Epithelial cell of esophagus (primary cell): ENCODE data around the gene LCN10.

ENCODE experiments used
- DNase-seq: peaks from one replicate; pipeline ENCODE4 v3.0.0; 2010; ENCODE audit warnings: low read depth
- H3K4me3 ChIP-seq: 2 replicates; pipeline ENCODE4 v1.5.1; 2011; ENCODE audit warnings: mild to moderate bottlenecking, low read length, control low read depth
- TF ChIP-seq, protein P1 (sequence below): IDR thresholded peaks from 2 replicates; pipeline ENCODE4 v1.5.1; 2011; ENCODE audit warnings: low read depth, mild to moderate bottlenecking, low read length, control low read depth, inconsistent platforms; ENCODE audit not compliant: insufficient read depth; ENCODE audit errors: missing control alignments

LCN10 gene

DNA sequence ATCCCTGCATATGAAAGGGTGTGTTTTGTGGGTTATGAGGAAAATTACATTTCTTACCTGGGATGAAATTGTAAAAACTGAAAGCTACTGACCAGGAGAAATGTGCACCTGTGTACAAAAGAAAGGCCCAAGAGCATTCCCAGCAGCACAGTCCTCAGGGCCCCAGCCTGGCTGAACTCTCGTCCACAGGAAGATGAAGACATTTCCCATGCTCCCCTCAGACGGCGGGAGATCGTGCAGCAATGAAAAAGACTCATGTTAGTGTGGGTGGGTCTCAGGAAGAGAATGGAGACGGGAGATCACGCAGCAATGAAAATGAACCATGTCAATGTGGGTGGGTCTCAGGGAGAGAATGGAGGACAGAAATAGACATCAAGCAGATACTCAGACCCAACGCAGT, 34.2 kb upstream of the LCN10 start:
- H3K4me3 ChIP-seq = no peak overlapping the region
- no peak for DNase-seq
- TF ChIP-seq, protein P1, sequence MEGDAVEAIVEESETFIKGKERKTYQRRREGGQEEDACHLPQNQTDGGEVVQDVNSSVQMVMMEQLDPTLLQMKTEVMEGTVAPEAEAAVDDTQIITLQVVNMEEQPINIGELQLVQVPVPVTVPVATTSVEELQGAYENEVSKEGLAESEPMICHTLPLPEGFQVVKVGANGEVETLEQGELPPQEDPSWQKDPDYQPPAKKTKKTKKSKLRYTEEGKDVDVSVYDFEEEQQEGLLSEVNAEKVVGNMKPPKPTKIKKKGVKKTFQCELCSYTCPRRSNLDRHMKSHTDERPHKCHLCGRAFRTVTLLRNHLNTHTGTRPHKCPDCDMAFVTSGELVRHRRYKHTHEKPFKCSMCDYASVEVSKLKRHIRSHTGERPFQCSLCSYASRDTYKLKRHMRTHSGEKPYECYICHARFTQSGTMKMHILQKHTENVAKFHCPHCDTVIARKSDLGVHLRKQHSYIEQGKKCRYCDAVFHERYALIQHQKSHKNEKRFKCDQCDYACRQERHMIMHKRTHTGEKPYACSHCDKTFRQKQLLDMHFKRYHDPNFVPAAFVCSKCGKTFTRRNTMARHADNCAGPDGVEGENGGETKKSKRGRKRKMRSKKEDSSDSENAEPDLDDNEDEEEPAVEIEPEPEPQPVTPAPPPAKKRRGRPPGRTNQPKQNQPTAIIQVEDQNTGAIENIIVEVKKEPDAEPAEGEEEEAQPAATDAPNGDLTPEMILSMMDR = no peak

DNA sequence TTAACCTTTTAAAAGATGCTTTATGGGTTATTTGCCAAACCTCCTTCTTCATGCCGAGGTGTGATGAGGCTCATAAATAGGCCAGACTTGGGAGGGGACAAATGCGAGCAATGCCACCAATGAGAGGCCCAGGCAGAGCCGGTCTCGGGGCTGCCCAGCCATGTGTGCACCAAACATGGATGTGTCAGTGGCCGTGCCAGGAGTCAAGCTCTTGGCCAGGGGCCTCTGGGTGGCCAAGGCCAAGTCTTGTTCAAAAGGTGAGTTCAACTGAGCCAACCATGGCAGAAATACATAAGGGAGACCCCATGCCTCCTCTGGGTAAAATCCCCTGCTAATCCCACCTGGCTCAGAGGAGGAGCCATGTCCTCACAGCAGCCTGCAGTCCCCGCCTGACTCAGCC, 32.5 kb upstream of the LCN10 start:
- H3K4me3 ChIP-seq = no peak overlapping the region
- no peak for DNase-seq

DNA sequence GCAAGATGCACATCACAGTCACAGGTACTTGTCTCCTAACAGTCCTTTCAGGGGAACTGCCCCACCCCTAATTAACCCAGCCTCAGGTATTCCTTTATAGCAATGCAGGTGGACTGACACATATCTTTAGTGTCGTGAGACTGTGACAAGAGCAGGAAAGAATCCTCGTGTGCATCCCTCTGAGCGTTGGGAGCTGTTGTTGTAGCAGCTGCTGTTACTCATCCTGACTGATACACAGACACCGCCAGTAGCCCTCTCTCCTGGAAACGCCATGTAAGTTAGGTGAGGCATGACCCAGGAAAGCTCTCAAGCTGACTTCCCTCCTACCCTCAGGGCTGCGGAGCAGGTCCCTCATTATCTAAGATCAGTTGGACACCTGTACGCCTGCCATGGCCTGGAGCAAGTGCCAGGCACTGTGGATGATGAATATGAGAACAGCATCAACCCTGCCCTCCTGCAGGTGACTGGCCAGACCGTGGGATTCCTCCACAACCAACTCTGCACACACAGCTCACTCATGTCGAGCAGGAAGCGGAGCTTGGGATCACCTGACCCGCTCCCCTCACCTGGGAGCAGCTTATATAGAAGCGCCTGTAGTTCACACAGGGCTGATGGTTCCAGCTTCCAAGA, 31.8 kb upstream of the LCN10 start:
- DNase-seq = no peak
- H3K4me3 ChIP-seq = no peak overlapping the region
- TF ChIP-seq, protein P1 = no peak

More for the DNA sequence above, 32.5 kb upstream of the LCN10 start:
- TF ChIP-seq, protein P1 = no peak

DNA sequence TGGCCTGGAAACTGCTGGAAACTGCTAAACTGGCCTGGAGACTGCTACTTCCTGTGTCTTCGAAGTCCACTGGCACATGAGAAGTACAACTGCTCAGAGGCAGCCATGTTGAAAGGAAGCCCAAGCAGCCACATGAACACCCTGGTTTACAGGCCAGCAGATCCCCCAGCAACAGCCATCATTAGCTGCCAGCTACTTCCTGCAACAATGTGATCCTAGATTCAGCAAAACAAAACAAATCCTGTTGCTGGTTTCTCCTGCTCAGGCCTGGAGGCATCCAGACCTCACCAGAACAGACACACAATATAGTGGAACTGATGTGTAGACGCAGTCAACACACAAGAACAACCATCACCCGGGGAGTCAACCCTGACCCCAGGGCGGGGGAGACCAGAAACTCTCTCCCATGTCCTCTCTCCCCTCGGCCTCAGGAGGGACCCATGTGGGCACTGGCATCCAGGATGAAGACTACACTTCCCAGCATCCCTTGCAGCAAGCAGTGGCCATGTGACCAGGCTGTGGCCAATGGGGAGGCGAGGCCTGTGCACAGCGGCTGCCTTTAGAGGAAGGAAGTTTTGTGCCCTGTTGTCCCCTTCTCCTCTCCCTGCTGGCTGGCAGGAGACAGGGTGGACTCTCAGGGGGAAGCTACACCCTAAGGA, 30.8 kb upstream of the LCN10 start:
- no peak for DNase-seq
- TF ChIP-seq, protein P1 = no peak
- no peak overlapping the region for H3K4me3 ChIP-seq

DNA sequence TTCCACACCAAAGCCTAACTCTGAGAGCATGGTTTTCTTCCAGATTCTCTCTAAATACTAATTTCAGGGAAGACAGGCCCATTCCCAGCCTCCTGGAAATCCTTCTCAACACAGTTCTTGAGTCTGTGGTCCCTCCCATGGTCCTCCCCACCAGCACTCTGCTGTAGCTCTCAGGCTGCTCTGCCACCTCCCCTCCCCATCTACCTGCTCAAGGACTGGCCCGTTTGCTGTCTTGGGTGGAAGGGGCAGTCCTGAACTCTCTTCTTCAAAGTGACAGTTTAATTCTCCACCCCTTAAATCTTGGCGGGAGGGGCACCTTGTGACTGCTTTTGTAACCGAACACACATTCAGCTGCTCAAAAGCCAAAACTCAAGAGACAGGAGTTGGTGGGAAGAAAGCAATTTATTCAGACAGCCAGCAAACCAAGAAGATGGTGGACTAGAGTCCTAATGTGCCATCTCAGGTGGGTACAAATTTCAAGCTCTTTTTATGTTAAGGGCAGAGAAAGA, 29.2 kb upstream of the LCN10 start:
- DNase-seq = no peak
- H3K4me3 ChIP-seq = no peak overlapping the region
- TF ChIP-seq, protein P1 = no peak

DNA sequence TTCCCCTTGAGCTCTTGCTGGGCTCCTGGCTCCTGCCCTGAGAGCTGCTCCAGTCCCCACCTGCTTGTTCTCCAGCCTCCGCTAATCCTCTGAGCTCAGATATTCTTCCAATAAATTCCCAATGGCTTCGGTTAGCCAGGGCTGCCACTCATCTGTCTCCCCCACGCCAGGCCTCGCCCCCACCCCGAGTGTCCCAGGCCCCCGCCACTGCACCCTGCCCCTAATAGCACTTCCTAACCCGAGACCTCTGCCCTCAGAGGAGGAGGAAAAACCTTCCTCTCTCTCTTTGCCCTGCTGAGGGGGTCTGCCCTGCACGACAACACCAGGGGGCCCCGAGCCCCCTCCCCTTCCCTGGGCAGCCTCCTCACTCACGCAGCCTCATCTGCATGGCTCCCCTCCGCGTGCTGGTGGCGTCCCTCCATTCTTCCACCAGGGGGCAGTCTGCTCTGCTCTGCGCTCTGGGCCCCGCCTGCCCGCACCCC, 27.0 kb upstream of the LCN10 start:
- DNase-seq = peak; percentile 27
- TF ChIP-seq, protein P1 = peak; percentile 52

More for the DNA sequence above, 27.0 kb upstream of the LCN10 start:
- H3K4me3 ChIP-seq = no peak overlapping the region
